Kidney capillary endothelial cell (primary cell): ENCODE measurements around the gene STK32B.
"Not testable (repeated sequence)": the region's sequence is repeated elsewhere in the genome, so short reads cannot be mapped to it uniquely, and the experiment has no call there.

Experiments used
- DNase-seq: peaks from one replicate; pipeline ENCODE4 v3.0.0-alpha.2; 2018; ENCODE audit warnings: low spot score

Gene STK32B

GRCh38 chr4:5051278-5052203, at the start of gene STK32B:
STK32B (plus strand) TSS chr4:5051480.
- peak; percentile 58 for DNase-seq

- DNase-seq: not testable (repeated sequence)
Measured at GRCh38 chr4:5001641-5002040, 49.6 kb upstream of the STK32B start.

- no peak for DNase-seq
Measured at GRCh38 chr4:5003372-5003857, 47.9 kb upstream of the STK32B start.

DNA sequence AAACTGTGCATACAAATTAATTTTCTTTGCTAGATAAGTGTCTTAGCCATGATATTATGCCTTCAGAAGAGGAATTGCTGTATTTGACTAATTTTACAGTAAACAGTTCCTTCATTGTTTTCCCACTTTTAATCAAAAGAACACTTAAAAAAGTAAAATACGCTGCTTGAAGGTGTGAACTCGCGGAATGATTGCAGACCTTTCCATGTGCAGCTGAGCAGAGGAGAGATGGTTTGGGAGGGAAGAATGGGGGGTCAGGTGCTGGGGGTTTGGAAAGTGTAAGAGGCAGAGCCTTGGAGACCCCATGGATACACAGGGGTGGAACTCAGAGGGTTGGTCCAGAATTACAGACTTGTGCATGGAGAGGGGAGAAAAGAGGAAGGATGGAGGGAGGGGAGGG, 47.4 kb upstream of the STK32B start:
- DNase-seq: no peak

DNA sequence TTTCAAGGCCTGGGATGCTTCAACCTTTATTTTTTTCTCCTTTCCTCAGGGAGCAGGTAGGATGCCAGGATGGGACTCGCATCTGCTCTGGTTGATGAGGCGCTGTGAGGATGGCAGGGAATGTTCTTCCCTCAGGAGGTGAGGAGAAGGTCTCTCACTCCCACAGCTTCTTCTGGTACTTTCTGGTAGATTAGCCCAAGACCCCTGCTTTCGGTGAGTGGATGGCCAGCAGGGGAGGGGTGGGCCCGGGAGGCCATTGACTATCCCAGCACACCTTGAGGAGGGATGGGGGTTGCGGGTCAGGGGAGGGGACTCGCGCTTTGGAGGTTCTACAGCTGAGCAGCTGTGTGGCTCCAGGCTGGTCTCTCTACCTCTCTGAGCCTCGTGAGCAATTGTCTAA, 46.8 kb upstream of the STK32B start:
- DNase-seq: no peak

DNA sequence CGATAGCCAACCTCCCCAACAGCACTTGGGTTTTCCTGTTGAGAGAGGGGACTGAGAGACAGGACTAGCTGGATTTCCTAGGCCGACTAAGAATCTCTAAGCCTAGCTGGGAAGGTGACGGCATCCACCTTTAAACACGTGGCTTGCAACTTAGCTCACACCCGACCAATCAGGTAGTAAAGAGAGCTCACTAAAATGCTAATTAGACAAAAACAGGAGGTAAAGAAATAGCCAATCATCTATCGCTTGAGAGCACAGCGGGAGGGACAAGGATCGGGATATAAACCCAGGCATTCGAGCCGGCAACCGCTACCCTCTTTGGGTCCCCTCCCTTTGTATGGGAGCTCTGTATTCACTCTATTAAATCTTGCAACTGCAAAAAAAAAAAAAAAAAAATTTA, 44.3 kb upstream of the STK32B start:
- DNase-seq: not testable (repeated sequence)

GRCh38 chr4:5009796-5010195, 41.5 kb upstream of the STK32B start:
- DNase-seq: no peak

- DNase-seq: no peak
Measured at GRCh38 chr4:5010984-5011383, 40.3 kb upstream of the STK32B start.

- DNase-seq: no peak
Measured at GRCh38 chr4:5012244-5012898, 38.9 kb upstream of the STK32B start.

GRCh38 chr4:5012958-5013357, 38.3 kb upstream of the STK32B start:
- no peak for DNase-seq

DNA sequence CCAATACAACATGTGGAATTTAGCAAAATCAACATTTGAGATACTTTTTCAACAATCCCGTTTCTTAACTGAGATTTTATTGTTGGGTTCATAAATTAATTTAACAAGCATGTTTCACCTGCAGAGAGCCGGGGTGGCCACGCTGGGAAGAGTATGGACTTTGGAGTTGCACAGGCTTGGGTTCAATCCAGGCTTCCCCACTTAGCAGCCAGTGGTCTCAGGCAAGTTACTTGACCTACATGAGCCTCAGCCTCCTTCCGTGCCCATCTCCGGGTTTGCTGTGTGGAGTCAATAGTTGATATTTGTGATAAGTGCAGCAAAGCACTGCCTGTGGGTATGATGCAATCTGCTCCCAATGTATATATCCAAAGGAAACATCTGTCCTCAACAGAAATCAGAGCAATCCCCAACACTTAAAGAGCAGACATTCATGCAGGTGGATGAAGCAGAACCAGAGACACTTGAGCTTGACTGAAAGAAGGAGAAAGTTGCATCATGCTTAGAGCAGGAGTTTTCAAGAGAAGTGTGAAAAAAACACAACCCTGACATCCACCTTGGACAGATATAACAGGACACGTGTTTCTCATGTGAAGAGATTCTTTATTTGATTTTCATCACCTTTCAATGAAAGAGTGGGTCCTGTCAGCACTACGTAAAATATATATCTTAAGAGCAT, 37.1 kb upstream of the STK32B start:
- no peak for DNase-seq

DNA sequence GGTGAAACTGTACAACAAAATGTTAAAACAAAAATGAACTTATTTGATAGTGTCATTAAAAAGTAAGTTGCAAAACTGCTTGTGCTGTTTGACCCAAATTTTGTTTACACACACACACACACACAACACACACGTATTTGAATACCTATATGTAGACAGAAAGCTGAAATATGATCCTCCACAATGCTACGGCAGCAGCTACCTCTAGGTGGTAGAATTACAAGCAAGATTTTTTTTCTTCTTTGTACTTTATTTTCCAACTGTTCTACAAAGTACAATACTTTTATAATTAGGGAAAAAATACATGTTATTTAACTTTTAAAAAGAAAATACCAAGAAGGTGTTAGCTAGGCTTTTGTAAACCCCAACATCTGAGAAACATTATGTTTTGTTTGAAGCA, 33.2 kb upstream of the STK32B start:
- no peak for DNase-seq

- no peak for DNase-seq
Measured at GRCh38 chr4:5018603-5019002, 32.7 kb upstream of the STK32B start.

DNA sequence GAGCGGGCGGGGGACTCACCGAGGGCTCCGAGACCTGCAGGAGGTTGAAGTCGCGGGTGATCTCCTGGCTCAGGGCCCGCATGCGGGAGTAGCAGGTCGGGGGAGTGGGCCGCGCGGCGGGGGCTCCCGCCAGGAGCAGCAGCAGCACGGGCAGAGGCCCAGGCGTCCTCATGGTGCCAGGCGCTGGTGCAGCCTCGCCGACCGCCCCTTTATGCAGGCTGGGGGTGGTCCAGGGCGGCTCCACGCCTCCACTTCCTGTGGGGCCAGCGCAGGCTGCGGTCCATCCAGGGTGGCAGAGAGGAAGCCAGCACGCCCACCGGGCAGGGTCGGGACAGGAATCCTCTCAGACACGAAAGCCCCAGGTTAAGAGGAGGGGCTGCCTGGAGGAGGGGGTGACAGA, 32.0 kb upstream of the STK32B start, which contains the start of gene CYTL1:
Gene CYTL1 (minus strand): TSS at position 185 of the 400 bp plus-strand sequence. CDS start 13 bp downstream, at position 172.
- no peak for DNase-seq

DNA sequence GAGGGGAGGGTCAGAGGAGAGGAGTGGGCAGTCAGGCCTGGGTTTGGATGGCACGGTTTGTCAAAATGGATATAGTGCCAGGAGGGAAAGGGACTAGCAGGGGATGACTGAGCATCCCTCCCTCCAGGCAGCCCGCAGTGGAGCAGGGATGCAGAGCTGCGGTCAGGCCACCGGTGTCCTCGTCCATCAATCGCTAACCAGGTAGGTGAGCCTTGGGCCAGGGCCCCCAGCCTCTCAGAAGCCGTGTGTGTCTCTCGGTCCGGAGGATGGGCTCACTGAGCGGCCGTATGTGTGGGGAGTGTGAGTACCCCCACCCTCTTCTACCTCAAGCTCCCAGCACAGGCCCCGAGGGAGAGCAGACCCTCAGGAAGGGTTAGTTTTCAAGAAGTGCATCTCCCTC, 31.5 kb upstream of the STK32B start:
- DNase-seq: no peak

DNA sequence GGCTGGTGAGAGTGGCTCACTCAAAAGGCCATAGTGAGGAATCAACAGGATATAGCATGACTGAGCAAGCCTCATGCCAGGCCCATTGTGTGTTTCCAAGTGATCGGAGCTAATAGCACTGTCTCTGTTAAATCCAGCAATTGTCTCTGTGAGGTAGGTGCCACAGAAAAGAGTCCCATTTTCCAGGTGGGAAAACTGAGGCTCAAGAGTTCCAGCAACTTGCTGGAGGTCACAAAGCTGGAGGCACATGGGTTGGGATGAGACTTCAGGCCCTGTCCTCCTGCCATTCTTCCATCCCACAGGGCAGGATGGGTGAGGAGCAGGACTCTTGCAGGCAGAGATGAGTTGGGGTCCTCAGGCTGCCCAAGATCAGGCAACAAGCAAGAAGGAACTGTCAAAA, 30.9 kb upstream of the STK32B start:
- no peak for DNase-seq

DNA sequence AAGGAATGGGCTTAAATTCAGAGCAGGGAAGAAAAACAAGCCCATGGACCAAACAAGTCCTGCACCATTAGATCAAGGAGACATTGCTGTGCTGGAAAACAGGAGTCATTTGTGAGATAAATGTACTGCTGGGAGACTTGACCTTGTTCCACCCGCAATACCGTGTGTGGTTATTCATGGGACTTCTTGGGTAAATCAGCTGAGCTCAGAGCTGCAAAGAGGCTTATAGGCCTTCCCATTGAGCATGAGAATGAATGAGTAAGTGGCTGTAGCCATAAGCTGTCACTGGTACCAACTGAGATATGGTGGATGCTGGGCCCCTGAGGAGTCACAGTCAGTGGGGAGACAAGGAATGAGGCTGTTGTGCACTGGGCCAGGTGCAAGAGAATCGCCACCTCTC, 29.7 kb upstream of the STK32B start:
- no peak for DNase-seq

DNA sequence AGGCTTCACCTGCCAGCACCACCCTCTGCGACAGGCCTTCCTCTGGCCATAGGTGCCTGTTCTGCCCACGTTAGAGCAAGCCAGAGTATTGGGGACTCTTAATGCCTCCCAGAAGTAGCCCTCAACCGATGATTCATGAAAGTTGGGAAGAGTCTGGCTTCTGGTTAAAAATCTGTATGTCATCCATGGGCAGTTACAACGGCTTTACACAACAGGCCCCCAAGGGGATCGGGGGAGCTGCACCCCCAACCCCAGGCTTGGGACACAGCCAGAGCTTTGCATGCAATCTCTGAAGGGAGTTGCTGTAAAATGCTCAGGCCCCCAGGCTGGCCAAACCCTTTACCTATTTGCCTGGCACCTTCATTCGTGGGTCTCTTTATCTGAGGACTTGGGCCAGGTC, 26.6 kb upstream of the STK32B start:
- no peak for DNase-seq

DNA sequence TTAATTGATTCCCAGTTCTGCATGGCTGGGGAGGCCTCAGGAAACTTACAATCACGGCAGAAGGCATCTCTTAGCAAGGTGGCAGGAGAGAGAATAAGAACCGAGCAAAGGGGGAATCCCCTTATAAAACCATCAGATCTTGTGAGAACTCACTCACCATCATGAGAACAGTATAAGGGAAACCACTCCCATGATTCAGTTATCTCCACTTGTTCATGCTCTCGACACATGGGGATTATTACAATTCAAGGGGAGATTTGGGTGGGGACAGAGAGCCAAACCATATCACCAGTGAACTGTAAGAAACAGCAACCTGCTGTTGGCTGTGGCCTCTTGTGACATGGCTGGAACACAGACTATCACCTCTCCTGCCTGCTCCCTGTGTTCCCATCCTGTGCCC, 24.9 kb upstream of the STK32B start:
- DNase-seq: no peak

- DNase-seq: no peak
Measured at GRCh38 chr4:5027346-5027745, 23.9 kb upstream of the STK32B start.

DNA sequence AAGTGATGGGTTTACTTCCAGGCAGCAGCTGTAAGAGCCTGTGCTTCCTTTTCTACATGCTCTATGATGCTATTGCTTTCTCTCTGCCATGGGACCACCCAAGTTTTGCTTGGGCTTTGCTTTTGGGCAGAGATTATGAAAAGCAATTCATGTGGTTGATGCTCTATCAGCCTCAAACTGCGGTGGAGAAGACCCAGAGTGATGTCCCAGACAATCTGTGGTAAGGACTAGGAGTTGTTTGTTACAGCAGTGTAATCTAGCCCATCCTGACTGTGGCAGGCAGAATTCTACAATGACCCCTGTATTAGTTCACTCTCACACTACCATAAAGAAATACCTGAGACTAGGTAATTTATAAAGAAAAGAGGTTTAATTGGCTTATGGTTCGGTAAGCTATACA, 22.8 kb upstream of the STK32B start:
- DNase-seq: no peak

DNA sequence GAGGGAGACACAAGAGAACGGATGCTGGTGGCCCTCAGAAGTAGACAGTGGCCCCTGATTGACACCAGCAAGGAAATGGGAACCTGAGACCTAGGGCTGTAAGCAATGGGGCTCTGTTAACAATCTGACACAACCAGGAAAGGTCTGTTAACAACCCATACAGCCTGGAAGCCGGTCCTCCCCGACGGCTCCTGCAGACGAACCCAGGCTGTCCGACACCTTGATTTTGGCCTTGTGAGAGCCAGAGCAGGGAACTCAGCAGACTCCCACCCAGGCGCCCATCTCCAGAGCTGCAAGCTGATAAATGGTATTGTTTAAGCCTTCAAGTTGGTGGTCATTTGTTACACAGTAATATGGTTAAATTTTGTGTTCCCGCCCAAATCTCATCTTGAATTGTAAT, 21.8 kb upstream of the STK32B start:
- no peak for DNase-seq

- peak; percentile 90 for DNase-seq
Measured at GRCh38 chr4:5030221-5030620, 21.1 kb upstream of the STK32B start.
